ENCODE data around the gene ITPR2. TPM values are rescaled to one million over a fixed set of nuclear protein-coding genes. Genes with fewer than 3 reads are reported as not detected.

Gene ITPR2
- total RNA-seq, 1 donor: 29.6 TPM

DNA sequence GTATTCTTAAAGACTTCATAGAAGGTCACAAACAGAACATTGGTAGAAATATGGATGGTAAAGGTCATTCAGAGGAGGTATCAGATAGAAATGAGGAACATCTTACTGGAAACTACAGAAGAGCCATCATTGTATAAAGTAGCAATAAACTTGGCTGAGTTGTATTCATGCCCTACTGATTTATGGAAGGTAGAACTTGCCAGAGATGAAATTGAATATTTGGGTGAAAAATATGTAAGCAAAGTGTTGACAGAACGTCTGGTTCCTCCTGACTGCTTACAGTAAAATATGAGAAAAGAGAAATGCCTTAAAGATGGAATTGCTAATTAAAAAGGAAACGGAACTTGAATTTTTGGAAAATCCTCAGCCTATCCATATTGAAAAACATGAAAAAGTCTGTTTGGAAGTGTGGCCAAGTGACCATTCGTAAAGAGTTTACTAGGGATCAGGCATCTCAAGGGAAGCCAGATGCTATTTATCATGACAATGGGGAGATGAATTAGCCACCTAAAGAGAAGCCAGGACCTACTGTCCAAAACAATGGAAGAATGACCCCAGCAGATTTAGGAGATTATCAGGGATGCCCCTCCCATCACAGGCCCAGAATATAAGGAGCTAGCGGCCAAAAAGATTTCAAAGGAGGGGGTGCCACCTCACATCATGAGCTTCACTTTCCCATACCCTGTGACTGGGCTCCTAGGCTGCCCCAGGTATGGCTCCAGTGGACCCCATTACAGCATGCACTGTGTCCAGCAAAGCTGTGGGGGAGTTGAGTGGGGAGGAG, 189.3 kb downstream of the ITPR2 start:
- DNase-seq (ENCODE audit: low read depth in 2 of 3, low spot score in 2 of 3): no peak

DNA sequence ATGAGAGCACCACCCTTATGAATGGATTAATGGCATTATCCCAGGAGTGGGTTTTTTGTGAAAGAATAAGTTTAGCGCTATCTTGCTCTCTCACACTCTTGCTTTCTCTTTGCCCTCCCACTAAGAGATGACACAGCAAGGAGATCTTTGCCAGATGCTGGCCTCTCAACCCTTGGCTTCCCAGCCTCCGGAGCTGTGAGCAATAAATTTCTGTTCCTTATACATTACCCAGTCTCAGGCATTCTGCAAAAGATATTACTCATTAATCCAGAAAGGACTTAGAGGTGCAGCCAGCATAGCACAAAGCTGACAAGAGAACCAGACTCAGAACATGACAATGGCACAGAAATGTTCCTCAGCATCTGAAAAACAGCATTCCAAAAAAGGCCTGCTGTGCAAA, 190.6 kb downstream of the ITPR2 start:
- DNase-seq (ENCODE audit: low read depth in 2 of 3, low spot score in 2 of 3): no peak

DNA sequence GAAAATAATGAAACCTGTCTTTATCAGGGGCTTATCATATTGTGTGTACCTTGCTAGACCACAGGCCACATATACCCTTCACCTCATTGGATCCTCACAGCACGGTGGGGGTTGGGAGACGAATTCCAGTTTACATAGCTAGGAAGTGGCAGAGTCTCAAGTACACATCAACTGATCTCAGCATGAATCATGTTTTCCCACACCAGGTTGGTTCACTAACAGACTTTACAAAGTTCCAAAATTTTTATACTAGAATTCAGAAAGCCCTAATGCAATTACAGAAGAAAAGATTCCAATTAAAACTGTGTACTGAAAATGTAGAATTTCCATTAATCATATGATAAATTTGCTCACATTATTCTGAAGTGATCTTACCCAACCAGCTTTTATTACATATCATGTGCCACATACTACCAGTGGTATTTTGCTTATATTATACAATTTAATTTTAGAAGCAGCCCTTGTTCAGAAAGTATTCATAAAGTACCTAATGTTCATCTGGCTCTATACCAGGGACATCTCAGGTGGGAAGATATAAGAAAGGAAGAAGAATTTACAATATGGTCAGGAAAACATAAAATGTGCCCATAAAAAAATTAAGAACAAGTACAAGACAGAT, 196.2 kb downstream of the ITPR2 start:
- DNase-seq (ENCODE audit: low read depth in 2 of 3, low spot score in 2 of 3): no peak

DNA sequence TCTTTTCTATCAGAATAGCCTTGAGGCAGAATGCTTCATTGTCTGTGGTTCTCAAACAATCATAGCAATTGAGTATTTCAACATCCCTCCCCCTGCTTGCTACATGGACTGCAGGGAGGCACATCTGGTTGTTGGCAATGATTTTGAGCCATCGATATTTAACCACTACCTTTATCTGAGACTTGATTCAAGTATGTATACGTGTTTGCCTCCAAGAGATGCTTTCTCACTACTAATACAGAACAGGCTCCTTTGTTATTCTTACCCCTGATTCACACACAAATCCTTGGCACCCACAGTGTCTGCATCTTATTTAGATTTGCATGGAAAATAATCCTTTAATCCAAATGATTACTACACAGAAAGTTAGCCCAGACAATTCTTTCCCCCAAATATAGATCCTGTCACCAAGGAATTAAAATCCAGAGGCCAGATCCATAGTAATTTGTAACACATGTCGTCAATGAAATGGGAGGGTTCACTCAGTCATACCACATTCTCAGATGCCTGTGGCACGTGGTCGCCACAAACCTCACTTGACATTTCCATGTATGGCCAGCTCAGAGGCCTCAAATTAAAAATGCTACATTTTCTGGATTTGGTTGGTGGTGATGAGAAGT, 199.3 kb downstream of the ITPR2 start:
- DNase-seq (ENCODE audit: low read depth in 2 of 3, low spot score in 2 of 3): no peak

DNA sequence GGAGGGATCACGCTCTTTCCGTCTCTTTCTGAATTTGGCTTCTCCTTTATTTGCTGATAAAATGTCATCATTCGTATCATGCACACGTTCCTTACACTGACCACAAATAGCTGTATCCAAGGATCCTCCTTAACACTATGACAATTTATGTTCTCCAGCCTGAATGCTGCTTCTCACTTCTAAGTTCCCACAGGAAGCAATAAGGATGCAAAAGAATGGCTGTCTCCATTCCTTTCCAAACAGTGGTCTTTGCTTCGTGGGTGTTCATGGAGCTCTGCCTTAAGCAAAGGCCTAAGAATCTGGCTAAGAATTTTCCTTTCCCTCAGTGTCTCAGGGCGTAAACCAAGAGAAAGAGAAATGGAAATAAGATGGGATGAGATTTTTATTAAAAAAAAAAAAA, 200.2 kb downstream of the ITPR2 start:
- DNase-seq (ENCODE audit: low read depth in 2 of 3, low spot score in 2 of 3): no peak

DNA sequence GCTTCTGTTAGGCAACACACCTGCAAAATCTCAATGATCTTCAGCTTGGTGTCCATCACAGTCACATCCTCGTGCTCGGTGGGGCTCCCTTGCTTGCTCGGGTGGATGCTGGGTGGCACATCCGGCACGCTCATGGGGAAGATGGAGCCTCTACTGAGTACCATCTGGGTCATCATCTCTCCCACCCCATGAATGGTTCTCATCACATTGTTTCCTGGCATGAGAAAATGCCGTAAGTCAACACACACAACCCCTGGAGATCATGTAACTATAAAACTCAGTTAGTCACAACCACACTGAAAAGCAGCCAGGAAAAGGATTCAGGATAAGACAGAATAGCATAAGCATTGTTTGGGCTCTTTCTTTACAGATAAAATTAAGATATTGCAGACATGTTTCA, 201.1 kb downstream of the ITPR2 start:
- no peak for DNase-seq (ENCODE audit: low read depth in 2 of 3, low spot score in 2 of 3)

DNA sequence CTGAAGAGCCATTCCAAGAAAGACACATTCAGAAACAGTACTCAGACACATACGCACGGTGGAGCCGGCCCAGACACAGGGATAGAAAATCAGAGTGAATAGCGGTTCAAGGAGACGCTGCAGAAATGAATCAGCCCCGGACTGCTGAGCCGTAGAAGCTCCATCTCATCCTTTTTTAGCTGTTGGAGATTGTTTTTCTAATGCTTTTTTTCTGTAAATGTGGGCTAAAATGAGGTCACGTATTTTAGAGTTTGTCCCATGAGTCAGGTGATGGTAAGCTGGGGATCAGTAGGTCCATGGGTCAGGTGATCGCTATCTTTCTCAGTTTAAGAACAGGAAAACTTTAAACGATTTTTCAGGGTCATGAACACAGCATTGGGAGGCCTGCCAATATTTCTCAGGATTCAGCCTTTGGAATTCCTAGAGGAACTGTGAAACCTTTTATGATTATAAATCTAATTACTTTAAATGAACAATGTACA, 202.4 kb downstream of the ITPR2 start:
- DNase-seq (ENCODE audit: low read depth in 2 of 3, low spot score in 2 of 3): no peak

DNA sequence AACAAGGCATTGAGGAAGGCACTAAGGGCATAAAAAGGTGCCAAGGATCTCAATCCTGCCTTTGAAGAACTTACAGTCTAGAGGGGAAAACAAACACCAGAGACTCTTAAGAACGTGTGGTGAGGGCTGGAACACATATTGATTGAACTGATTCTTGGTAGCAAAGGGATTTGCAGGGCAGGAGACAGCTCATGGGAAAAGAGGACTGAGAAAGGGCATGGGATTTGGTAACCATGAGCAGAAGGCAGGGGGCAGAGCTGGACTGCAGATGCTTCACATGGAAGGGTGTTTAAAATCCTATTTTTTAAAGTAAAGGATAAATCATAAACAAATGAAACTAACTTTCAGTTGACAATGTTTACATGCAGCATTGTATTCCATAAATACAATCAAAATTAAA, 203.1 kb downstream of the ITPR2 start:
- DNase-seq (ENCODE audit: low read depth in 2 of 3, low spot score in 2 of 3): no peak

DNA sequence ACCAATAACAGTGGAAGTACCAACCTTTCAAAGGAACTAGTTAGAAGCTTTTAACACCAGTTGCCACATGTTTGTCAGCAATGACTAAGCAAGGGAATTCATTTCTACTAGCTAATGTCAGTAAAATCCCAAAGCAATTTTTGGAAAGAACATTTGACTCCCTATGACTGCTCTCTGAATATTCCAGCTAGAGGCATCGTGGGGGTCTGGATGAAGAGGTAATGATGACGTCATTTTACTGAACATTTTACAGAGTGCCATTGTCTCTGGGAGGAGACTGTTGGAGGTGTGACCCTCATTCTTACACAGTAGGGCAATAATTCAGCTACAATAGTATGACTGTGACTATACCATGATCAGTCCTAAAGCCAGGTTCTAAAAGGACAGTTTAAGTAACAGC, 204.8 kb downstream of the ITPR2 start:
- DNase-seq (ENCODE audit: low read depth in 2 of 3, low spot score in 2 of 3): no peak

DNA sequence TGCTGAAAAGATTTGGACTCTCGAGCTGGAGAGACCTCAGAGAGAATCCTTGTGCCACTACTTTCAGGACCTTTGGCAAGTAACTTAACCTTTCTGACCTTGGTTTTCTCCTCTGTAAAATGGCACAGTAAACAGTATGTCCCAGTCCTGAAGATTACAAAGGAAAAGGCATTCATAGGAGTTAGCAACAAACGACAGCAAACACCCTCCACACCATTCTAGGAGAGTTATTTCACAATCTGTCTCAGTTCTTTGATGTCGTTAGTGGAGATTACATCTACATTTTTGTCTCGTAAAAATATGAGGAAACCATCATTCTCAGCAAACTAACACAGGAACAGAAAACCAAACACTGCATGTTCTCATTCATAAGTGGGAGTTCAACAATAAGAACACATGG, 205.7 kb downstream of the ITPR2 start:
- no peak for DNase-seq (ENCODE audit: low read depth in 2 of 3, low spot score in 2 of 3)

DNA sequence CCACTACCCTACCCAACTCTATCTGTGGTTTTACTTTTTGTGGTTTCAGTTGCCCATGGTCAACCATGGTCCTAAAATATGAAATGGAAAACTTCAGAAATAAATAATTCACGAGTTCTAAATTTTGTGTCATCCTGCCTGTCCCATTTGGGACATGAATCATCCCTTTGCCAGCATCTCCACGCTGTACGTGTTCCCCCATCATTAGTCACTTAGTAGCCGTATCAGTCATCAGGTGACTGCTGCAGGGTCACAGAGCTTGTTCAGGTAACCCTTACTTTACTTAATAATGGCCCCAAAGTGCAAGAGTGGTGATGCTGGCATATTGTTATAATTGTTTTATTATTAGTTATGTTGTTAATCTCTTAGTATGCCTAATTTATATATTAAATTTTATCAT, 209.9 kb downstream of the ITPR2 start:
- DNase-seq (ENCODE audit: low read depth in 2 of 3, low spot score in 2 of 3): no peak

DNA sequence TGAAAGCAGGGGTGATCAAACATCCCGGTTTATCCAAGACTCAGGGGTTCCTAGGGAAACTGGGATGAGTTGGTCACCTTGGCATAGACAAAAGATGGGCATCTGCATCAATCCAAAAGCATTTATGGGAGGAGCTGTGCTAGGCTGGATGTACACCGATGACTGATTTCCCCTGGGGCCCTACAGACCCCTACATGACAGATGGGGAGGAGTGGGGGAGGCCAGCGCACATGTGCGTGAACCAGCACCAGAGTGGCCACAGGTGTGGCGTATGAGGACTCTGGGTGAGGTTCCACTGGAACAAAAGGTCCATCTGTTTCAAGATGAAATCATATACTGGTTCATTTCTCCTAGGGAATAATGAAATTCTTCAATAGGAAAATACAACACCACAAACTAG, 210.4 kb downstream of the ITPR2 start:
- no peak for DNase-seq (ENCODE audit: low read depth in 2 of 3, low spot score in 2 of 3)

DNA sequence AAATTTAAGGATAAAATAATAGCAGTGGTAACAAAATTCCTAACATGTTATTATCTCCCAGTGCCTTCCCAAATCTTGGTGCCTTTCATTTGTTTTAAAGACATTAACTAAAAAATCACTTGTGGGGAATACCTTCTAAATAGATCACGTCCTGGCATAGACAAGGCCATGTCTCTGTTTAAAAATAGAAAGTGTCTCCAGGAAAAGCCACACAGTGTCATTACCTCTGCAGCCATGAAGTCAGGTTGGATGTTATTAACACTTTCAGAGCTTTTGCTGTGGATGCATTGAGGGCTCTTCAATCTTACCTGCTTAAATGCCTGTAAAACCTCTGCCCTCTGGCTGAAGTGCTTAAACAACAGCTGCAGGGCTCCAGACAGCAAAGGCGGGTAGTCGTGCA, 211.1 kb downstream of the ITPR2 start:
- DNase-seq (ENCODE audit: low read depth in 2 of 3, low spot score in 2 of 3): no peak

DNA sequence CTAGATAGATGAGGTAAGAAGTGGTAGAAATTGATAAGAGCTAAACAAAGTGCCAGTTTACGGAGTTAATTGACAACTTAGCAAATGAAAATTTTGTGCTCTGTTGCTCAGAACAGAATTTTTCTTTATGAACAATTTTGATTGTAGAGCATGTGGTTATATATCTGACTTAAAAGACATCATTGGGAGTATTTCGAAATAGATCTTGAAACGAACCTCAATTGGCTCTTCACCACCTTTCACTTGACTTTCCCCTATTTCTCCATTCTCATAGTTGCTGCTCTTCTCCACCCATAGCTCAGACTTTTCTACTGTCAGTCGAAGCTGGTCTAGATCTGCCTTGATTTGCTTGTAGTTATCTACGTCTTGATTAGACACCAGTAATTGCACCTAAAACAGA, 212.1 kb downstream of the ITPR2 start:
- no peak for DNase-seq (ENCODE audit: low read depth in 2 of 3, low spot score in 2 of 3)

DNA sequence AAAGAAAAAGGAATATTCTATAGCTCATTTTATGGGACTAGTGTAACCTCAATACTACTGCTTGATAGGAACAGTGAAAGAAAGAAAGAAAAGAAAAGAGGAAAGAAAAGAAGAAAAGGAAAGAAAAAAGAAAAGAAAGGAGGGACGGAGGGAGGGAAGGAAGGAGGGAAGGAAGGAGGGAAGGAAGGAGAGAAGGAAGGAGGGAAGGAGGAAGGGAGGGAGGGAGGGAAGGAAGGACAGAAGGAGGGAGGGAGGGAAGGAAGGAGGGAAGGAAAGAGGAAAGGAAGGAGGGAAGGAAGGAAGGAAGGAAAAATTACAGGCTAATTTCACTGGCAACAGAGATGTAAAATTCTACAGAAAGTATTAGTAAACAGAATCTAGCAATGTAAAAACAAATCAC, 215.5 kb downstream of the ITPR2 start:
- DNase-seq (ENCODE audit: low read depth in 2 of 3, low spot score in 2 of 3): no peak

DNA sequence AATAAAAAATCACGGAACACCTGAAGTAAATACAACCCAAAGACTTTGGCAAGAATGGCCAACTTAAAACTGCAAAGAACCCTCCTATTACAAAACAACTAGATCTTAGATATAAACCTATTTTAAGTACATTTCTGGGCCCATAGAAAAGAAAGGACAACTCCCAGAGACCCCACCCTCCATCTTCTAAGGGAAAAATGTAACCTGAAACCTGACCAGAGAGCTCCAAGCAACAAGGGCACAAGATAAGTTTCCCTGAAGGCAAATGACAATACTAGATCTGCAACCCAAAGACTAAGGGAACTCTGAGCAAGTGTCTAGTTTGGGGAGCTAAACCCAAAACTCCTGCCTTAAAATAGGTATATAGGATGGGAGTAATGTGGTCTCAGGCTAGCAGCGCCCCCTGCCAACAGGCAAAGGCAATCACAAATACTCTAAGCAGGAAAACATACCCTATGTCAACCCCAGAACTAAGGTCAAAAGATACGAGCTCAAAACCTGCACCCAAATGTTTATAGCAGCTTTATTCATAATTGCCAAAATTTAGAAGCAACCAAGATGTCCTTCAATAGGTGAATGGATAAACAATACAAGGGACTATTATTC, 218.9 kb downstream of the ITPR2 start:
- DNase-seq (ENCODE audit: low read depth in 2 of 3, low spot score in 2 of 3): peak in 2 of 3 donors; percentile 42 to 61

DNA sequence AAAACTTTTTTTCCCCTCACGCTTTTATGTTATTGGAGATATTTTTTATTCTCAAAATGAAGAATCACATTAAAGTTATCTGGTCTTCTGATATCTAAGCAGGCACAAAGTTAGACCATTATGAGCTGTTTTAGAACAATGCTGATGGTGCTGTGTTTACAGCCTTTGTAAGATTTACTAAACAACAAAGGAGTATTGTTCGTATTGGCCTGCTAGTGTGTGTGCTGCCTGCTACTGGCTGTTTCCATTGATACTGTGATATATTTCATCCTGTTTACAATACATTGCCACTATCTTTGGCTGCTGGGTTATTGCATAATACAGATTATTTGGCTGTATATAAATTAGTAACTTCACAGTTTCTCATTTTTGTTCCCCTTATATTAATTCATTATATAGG, 220.8 kb downstream of the ITPR2 start:
- DNase-seq (ENCODE audit: low read depth in 2 of 3, low spot score in 2 of 3): no peak

DNA sequence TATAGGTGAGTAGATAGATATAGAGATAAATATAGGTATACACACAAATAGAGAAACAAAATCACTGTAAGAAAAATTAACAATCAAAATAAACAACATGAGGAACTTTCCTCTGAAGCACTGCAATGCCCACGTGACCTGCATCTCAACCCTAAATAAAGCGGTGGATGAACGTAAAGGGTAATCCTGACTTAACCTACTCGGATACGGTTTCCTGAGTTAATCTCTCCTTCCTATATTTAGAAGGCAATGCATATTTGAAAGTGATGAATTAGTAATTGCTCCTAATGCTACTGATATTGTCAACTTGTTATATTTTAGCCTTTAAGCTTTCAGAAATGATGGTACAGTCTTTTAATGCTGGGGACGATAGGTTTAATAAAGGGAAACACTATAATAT, 221.4 kb downstream of the ITPR2 start:
- no peak for DNase-seq (ENCODE audit: low read depth in 2 of 3, low spot score in 2 of 3)

DNA sequence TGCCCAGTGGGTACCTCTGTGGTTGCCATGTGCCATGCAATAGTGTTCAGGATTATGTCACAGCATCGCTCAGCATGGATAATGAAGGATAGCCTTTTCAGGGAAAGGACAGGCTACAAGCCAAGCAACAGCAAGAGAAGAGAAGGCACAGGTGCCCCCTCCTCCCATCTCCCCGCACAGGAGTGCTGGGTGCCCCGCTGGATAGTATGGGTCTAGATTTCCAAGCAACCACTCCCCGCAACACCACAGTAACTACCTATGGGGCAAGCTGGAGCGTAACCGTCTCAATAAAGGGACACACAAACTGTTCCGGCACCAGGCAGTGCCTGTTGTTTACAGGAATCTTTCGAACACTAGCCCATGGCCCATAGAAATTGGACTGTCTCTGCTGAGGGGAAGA, 222.2 kb downstream of the ITPR2 start:
- DNase-seq (ENCODE audit: low read depth in 2 of 3, low spot score in 2 of 3): no peak

DNA sequence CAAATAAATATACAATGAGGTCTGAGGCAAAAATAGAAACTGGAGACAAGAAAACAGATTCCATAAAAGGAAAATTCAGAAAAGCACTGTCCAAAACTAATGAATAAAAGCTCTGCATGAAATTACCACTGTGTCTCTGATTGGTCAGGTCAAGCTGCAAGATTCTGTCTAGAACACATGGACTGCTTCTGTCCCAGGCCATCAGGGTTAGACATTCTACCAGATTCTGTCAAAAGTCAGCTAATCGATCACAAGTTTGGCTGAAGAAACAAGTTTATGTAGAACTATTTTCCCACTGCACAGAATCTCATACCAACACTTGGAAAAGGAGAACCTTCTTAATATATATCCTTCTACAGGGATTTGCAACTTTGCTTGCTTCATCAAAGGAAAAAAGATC, 223.0 kb downstream of the ITPR2 start:
- no peak for DNase-seq (ENCODE audit: low read depth in 2 of 3, low spot score in 2 of 3)

DNA sequence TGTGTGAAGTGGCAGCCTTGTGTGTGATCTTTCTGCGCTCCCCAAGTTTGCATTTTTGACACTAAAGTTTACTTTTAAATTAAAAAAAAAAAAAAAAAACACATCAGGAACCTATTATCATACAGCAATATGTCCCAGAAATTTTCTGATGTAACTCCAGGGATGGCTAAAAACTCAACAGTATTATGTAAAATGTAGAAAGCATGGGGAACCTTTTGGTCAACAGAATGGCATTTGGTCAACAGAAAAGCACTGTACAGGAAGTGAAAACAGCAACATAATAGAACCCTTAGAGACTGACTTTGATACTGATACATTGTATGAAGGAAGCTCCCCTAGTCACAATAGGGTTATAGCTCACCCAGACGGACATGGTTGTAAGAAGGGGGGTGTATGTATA, 224.3 kb downstream of the ITPR2 start:
- DNase-seq (ENCODE audit: low read depth in 2 of 3, low spot score in 2 of 3): no peak

DNA sequence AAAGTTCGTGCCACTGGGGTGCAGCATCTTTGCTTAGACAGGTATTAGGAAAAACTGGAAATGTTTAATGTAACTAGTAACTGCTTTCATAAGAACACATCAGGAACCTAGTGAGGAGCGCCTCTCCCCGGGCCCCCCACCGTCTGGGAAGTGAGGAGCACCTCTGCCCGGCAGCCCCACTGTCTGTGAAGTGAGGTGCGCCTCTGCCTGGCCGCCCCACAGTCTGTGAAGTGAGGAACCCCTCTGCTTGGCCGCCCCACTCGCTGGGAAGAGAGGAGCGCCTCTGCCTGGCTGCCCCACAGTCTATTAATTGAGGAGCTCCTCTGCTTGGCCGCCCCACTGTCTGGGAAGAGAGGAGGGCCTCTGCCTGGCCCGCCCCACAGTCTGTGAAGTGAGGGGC, 224.7 kb downstream of the ITPR2 start:
- DNase-seq (ENCODE audit: low read depth in 2 of 3, low spot score in 2 of 3): no peak
